ENCODE measurements around the gene CA7. TPM values are rescaled to one million over a fixed set of nuclear protein-coding genes. Genes with fewer than 3 reads are reported as not detected.

CA7 gene
- total RNA-seq, 1 experiment from 2014 or later: not detected

Other genes starting within 250 kb of the CA7 start
- 18.4 and 33.6 TPM in 2 replicates for gene CMTM3, start 239.7 kb upstream of the CA7 start, total RNA-seq (2022)
- 79.6 and 110 TPM in 2 replicates for gene CMTM4, start 147.7 kb upstream of the CA7 start, total RNA-seq (2022)
- gene DYNC1LI2, start 92.8 kb upstream of the CA7 start, total RNA-seq (2022): 152 and 163 TPM in 2 replicates
- 0.29 and 0.59 TPM in 2 replicates for gene TERB1, start 42.8 kb upstream of the CA7 start, total RNA-seq (2022)
- 79.4 and 84.5 TPM in 2 replicates for gene NAE1, start 13.4 kb upstream of the CA7 start, total RNA-seq (2022)
- gene PDP2, start 36.1 kb downstream of the CA7 start, total RNA-seq (2022): 25.0 and 27.2 TPM in 2 replicates
- not detected in 2 replicates for gene CDH16, start 74.5 kb downstream of the CA7 start, total RNA-seq (2022)
- 1.3 and 2.2 TPM in 2 replicates for gene RRAD, start 81.1 kb downstream of the CA7 start, total RNA-seq (2022)
- 121 and 126 TPM in 2 replicates for gene CIAO2B, start 90.0 kb downstream of the CA7 start, total RNA-seq (2022)
- 58.7 and 61.1 TPM in 2 replicates for gene CES2, start 91.1 kb downstream of the CA7 start, total RNA-seq (2022)
- gene CES3, start 116.9 kb downstream of the CA7 start, total RNA-seq (2022): 0.64 and 2.5 TPM in 2 replicates
- not detected in 2 replicates for gene CES4A, start 144.2 kb downstream of the CA7 start, total RNA-seq (2022)
- 116 and 131 TPM in 2 replicates for gene CBFB, start 184.7 kb downstream of the CA7 start, total RNA-seq (2022)